ENCODE measurements around the gene VWA3A.

DNA sequence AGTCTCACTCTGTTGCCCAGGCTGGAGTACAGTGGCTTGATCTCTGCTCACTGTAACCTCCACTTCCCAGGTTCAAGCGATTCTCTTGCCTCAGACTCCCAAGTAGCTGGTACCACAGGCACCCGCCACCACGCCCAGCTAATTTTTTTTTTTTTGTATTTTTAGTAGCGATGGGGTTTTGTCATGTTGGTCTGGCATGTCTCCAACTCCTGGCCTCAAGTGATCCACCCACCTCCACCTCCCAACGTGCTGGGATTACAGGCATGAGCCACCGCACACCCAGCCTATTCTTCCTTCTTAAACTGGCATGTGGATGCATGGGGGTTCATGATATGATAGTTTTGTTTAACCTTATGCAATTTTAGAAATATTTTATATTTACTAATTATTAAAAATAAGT lies 39.4 kb upstream of the VWA3A start:
- TF ChIP-seq, protein P1, sequence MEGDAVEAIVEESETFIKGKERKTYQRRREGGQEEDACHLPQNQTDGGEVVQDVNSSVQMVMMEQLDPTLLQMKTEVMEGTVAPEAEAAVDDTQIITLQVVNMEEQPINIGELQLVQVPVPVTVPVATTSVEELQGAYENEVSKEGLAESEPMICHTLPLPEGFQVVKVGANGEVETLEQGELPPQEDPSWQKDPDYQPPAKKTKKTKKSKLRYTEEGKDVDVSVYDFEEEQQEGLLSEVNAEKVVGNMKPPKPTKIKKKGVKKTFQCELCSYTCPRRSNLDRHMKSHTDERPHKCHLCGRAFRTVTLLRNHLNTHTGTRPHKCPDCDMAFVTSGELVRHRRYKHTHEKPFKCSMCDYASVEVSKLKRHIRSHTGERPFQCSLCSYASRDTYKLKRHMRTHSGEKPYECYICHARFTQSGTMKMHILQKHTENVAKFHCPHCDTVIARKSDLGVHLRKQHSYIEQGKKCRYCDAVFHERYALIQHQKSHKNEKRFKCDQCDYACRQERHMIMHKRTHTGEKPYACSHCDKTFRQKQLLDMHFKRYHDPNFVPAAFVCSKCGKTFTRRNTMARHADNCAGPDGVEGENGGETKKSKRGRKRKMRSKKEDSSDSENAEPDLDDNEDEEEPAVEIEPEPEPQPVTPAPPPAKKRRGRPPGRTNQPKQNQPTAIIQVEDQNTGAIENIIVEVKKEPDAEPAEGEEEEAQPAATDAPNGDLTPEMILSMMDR (IDR thresholded peaks at IDR 0.05) = no peak
- no peak for TF ChIP-seq POLR2A (IDR thresholded peaks at IDR 0.05)

All from right lobe of liver (tissue), 4 donors.